Left ventricle myocardium inferior (tissue), 1 donor: ENCODE measurements around the gene PARD3B. TPM values are rescaled to one million over a fixed set of nuclear protein-coding genes. Genes with fewer than 3 reads are reported as not detected.

ENCODE experiments used
- DNase-seq: peaks from one replicate; pipeline ENCODE4 v3.0.0-alpha.2; 2020
- H3K27ac ChIP-seq: fragments of 200-600 bp; replicated peaks from 2 replicates; pipeline ENCODE4 v1.8.0; 2021
- H3K27me3 ChIP-seq: fragments of 200-600 bp; 2 replicates; pipeline ENCODE4 v1.8.0; 2021; ENCODE audit warnings: low read depth
- H3K36me3 ChIP-seq: fragments of 200-600 bp; 2 replicates; pipeline ENCODE4 v1.8.0; 2021
- H3K4me1 ChIP-seq: fragments of 200-600 bp; 2 replicates; pipeline ENCODE4 v1.8.0; 2021
- H3K4me3 ChIP-seq: fragments of 200-600 bp; 2 replicates; pipeline ENCODE4 v1.8.0; 2021; ENCODE audit warnings: mild to moderate bottlenecking, moderate library complexity
- H3K9me3 ChIP-seq: fragments of 200-600 bp; replicated peaks from 2 replicates; pipeline ENCODE4 v1.8.0; 2021
- intact Hi-C: fragments of 100-400 bp; cut with micrococcal nuclease; formaldehyde crosslinking; loops from one replicate; pipeline ENCODE4 v1.11.0; 2022
- total RNA-seq: library from RNA; stranded (reverse); fragmentation: NEBNext Ultra II Directional; extraction: Animal tissue kit (Norgen Biotek cat#: 25700); gene quantifications from one replicate; pipeline ENCODE4 v1.2.1, GENCODE V29; 2021
- TF ChIP-seq, protein P1 (sequence below): fragments of 200-600 bp; IDR thresholded peaks from 2 replicates; pipeline ENCODE4 v1.8.0; 2021; ENCODE audit warnings: antibody characterized with exemption, mild to moderate bottlenecking, borderline replicate concordance
- donor health status: DM: no; HTN: yes; CAD: no; lungs with severe emphysema.

The PARD3B gene
- total RNA-seq, 1 donor from 2014 or later = 9.1 TPM

DNA sequence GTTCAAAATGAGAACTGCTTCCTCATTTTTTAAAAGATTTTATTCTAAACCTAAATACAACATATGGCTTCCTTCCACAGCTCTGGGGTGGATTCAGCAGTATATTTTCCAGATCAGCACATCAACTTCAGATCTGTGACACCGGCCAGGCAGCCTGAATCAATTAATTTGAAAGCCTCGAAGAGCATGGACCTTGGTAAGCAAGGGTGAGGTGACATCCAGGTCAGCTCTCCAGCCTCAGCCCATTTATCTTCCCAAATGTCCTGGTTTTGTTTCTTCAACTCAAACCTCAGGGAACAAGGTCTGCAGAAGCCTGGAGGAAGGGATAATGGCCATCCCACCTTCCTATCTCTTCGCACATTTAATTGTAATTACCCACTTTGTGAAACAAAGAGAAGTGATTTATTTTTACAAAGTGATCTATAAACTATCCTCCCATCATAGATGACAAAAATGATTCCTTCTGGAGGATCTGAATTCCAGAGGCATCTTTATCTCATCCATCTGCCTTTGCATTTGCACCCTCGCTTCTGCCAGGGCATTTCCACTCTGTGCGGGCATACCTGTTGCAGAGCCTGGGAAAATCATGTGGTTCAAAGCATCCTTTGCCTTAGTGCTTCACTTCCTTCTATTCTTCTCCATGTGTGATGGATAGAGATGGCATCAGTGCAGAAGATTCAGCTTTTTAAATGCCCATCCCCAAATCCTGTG, 648.0 kb downstream of the PARD3B start:
- H3K36me3 ChIP-seq = no peaks in the 10 kb centered on the region
- TF ChIP-seq, protein P1, sequence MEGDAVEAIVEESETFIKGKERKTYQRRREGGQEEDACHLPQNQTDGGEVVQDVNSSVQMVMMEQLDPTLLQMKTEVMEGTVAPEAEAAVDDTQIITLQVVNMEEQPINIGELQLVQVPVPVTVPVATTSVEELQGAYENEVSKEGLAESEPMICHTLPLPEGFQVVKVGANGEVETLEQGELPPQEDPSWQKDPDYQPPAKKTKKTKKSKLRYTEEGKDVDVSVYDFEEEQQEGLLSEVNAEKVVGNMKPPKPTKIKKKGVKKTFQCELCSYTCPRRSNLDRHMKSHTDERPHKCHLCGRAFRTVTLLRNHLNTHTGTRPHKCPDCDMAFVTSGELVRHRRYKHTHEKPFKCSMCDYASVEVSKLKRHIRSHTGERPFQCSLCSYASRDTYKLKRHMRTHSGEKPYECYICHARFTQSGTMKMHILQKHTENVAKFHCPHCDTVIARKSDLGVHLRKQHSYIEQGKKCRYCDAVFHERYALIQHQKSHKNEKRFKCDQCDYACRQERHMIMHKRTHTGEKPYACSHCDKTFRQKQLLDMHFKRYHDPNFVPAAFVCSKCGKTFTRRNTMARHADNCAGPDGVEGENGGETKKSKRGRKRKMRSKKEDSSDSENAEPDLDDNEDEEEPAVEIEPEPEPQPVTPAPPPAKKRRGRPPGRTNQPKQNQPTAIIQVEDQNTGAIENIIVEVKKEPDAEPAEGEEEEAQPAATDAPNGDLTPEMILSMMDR = no peak
- no peak overlapping the region for H3K4me3 ChIP-seq
- H3K4me1 ChIP-seq = peaks cover 11% of the 10 kb centered on the region
- DNase-seq = no peak
- intact Hi-C loops = no loop called here
- no peaks in the 10 kb centered on the region for H3K9me3 ChIP-seq
- no peak overlapping the region for H3K27ac ChIP-seq
- no peaks in the 10 kb centered on the region for H3K27me3 ChIP-seq

DNA sequence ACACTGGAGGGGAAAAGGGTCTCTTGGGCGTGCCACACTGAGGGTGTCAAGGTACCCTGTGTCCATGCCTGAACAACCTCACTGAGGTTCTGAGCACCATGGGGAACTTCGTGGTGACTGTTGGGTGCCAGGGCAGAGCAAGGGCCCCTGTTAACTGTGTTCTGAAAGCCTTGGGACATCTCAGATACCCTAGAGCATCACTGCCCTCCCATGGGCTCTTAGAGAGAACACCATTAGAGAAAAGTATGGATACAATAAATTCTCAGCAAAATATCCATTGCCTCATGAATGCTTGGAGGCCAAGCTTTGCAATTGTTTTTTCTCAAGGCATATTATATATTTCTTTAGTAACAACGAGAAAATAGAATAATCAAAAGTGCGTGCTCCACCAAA, 648.6 kb downstream of the PARD3B start:
- no peak for DNase-seq
- Histone ChIP-seq H3K9me3 (no peaks in the 10 kb centered on the region), H3K36me3 (no peaks in the 10 kb centered on the region), H3K27me3 (no peaks in the 10 kb centered on the region), H3K27ac (no peak overlapping the region), H3K4me3 (no peak overlapping the region), H3K4me1 (peaks cover 13% of the 10 kb centered on the region)
- TF ChIP-seq, protein P1 = no peak
- intact Hi-C loops = no loop called here

DNA sequence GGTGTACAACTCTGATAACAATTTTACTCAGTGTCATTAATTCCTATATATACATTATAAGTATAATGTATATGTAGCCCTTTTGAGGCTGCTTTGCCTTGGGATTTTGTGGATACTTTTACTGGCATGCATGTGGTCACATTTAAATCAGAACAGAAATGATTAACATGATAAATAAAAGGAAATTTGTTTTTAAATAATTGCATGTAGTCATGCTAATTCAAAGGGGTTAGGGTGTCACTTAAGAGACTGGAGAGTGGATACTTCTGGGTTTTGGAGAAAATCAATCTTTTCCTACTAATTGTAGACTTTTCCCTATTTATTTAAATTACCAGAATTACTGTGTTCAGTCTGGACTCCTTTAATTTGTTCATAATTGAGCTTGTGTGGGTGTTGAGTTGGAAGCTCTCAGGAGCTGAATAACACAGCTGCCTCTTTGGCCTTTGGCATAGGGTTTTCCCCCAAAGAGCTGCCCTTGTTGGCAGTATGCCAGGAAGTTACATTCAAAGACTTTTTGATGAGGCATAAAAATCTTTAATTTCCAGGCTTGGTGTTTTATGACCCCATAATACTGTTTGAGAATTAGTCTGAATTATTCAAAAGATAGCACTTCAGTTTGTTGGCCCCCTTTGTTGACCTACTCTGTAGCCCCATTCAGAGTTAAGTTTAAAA, 652.3 kb downstream of the PARD3B start:
- no peaks in the 10 kb centered on the region for H3K36me3 ChIP-seq
- no peak overlapping the region for H3K4me3 ChIP-seq
- H3K9me3 ChIP-seq = no peaks in the 10 kb centered on the region
- intact Hi-C loops = no loop called here
- TF ChIP-seq, protein P1 = no peak
- peak overlapping the region; percentile 41 for H3K27ac ChIP-seq
- no peaks in the 10 kb centered on the region for H3K27me3 ChIP-seq
- DNase-seq = no peak
- H3K4me1 ChIP-seq = peaks cover 13% of the 10 kb centered on the region

DNA sequence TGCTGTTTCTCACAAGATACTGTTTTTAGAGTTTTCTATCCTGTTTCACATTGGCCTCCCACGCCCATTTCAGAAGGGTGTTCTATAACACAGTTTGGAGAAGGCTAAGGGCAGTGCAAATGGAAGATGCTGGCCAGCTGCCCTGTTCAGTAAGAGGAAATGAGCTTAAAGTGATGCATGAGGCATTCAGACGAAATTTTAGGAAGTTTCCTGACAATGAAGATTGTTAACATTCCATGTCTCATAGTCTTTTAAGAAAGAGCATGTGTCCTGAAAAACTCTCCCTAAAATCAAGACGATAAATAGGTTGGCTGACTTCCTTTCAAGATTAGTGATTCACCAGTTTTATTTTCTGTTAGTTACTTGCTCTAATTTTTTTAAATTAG, 652.9 kb downstream of the PARD3B start:
- no peaks in the 10 kb centered on the region for H3K9me3 ChIP-seq
- H3K36me3 ChIP-seq = no peaks in the 10 kb centered on the region
- peaks cover 13% of the 10 kb centered on the region for H3K4me1 ChIP-seq
- peak; percentile 33 for DNase-seq
- TF ChIP-seq, protein P1 = no peak
- H3K27ac ChIP-seq = peak overlapping the region; percentile 41
- intact Hi-C loops = no loop called here
- no peak overlapping the region for H3K4me3 ChIP-seq
- no peaks in the 10 kb centered on the region for H3K27me3 ChIP-seq

DNA sequence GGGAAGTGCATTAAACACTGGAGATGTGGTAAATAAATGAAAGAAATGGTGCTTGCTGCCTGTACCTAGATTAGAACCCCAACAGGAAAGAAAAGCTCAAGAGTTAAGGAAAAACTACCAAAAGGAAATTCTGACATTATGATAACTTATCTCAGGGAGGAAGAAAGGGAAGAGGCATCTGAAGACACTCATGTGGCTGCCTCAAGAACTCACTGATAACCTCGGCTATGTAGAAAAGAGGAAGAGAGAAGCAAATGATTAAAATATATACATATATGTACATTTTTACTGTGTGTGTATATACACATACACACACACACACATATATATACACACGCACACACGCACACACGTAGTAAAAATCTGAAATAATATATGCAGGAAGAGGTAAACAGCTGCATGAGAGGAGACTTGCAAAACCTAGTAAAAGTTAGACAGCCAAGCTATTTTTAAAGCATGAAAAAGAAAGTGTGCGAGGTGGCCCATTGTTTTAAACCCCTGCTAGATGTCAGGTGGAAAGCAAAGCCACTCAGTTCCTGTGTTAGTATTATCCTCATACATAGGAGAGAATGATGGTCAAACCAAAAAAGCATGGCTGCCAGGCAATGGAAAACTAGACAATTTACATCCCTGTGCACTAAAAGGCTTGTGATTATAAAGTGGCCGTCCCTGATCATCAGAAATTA, 654.0 kb downstream of the PARD3B start:
- no peak for DNase-seq
- Histone ChIP-seq H3K4me1 (peaks cover 13% of the 10 kb centered on the region), H3K27ac (no peak overlapping the region), H3K4me3 (no peak overlapping the region), H3K27me3 (no peaks in the 10 kb centered on the region), H3K9me3 (peaks cover 7% of the 10 kb centered on the region), H3K36me3 (no peaks in the 10 kb centered on the region)
- TF ChIP-seq, protein P1 = no peak
- intact Hi-C loops = no loop called here
